Erythroblast (primary cell): ENCODE results near the gene TMEM35B.
A peak's percentile ranks its signal among the peaks of the same experiment; 100 is the strongest.
"Not testable (repeated sequence)": the region's sequence is repeated elsewhere in the genome, so short reads cannot be mapped to it uniquely, and the experiment has no call there.

ENCODE experiments used
- DNase-seq, 2 experiments: peaks; one replicate each; lab custom pipeline; 2025; lab: John Stamatoyannopoulos, UW
- GATA1 ChIP-seq: IDR thresholded peaks from 2 replicates; pipeline ENCODE4 v1.6.1; 2011; ENCODE audit warnings: low read depth, mild to moderate bottlenecking, control low read depth, low read length, moderate library complexity
- POLR2A ChIP-seq: IDR thresholded peaks from 2 replicates; pipeline ENCODE4 v1.6.1; 2011; ENCODE audit warnings: mild to moderate bottlenecking, low read length

Gene TMEM35B

GRCh38 chr1:34984793-34985608, at the start of gene TMEM35B:
Gene TMEM35B (minus strand): TSS chr1:34985347. CDS start chr1:34985305, 42 bp downstream.
- TF ChIP-seq GATA1 (no peak), POLR2A (peak; percentile 67)
- peak; percentile 65 to 67 for DNase-seq

- no peak for TF ChIP-seq GATA1
- no peak for TF ChIP-seq POLR2A
- no peak for DNase-seq
Observed at GRCh38 chr1:35033346-35033745, 48.2 kb upstream of the TMEM35B start.

- TF ChIP-seq POLR2A, result no peak
- TF ChIP-seq GATA1, result no peak
- DNase-seq, result no peak
Observed at GRCh38 chr1:35032384-35032739, 47.2 kb upstream of the TMEM35B start.

GRCh38 chr1:35030756-35031446, 45.8 kb upstream of the TMEM35B start:
- TF ChIP-seq GATA1 (no peak), POLR2A (no peak)
- DNase-seq, result peak; percentile 79

DNA sequence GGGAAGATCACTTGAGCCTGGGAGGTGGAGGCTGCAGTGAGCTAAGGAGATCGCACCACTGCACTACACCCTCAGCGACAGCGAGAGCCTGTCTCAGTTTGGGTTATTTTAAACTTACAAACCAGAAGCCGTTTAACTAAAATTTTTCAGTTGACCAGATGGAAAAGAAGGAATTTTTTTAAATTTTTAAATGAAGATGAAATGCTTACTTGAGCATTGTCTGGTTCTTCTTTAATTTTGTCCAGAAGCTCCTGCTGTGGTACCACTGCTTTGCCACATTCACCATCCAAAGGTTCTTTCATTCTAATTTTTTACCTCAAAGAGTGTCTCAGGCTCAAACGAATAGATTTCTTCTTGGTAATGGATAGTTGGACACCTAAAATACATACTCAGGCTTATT, 45.2 kb upstream of the TMEM35B start:
- DNase-seq, result peak; percentile 32 to 49
- TF ChIP-seq GATA1 (no peak), POLR2A (no peak)

DNA sequence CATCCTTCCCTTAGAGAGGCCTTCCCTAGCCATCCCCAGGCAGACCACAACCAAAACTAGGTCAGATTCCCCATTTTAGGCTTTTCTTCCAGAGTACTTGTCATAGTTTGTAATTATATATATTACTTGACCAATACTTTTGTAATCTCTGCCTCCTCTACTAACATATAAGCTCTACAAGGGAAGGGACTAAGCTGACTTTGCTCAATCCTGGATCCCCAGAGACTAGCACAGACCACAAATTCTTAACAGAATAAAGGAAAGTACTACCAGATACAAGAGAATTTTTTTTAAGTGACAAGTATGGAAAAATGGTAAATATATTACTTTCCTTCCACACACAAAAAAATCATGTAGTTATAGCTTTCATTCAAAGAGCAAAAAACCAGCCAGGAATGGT, 44.6 kb upstream of the TMEM35B start:
- TF ChIP-seq POLR2A, result no peak
- TF ChIP-seq GATA1, result no peak
- no peak for DNase-seq

DNA sequence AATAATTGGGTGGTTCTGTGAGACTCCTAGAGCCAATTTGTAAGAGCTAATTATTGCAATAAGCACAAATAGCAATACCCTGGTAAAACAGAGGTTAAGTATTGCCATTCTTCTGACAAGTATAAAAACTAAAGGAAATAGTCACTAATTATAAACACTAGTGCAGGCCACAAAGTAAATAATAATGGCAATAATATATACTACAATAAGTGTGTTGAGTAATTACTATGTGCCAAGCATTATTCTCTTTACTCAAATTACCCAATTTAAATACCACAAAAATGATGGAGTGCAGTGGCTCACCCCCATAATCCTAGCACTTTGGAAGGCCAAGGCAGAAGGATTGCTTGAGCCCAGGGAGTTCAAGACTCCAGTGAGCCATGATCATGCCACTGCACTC, 31.3 kb upstream of the TMEM35B start:
- DNase-seq, result no peak
- TF ChIP-seq GATA1, result no peak
- no peak for TF ChIP-seq POLR2A

GRCh38 chr1:35014486-35014885, 29.3 kb upstream of the TMEM35B start:
- no peak for DNase-seq
- no peak for TF ChIP-seq POLR2A
- TF ChIP-seq GATA1, result no peak

- no peak for TF ChIP-seq GATA1
- no peak for TF ChIP-seq POLR2A
Observed at GRCh38 chr1:35005711-35006110, 20.6 kb upstream of the TMEM35B start.

GRCh38 chr1:35001743-35002142, 16.6 kb upstream of the TMEM35B start:
- TF ChIP-seq GATA1, result no peak
- no peak for TF ChIP-seq POLR2A
- DNase-seq, result no peak

More at GRCh38 chr1:35005711-35006110, 20.6 kb upstream of the TMEM35B start:
- no peak for DNase-seq

GRCh38 chr1:34994878-34995277, 9.7 kb upstream of the TMEM35B start:
- TF ChIP-seq POLR2A, result no peak
- no peak for TF ChIP-seq GATA1
- DNase-seq, result no peak

DNA sequence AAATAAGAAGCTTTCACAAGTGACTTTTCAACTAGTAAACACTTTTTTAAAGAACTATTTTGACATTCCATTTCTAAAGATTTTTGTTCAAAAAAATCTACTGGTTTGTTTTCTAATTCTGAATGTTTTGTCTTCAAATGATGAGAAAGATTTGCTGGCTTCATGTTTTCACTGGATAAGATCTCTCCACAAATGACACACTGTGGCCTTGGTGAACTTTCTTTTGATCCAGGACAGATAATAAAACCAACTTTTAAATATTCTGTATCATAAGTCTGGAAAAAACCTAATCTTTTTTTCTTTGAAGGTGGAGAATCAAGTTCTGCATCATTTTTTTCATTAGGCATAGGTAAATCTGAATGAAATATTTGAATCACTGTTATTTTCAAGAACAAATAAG, 3.4 kb upstream of the TMEM35B start:
- DNase-seq, result no peak
- TF ChIP-seq POLR2A (no peak), GATA1 (no peak)

DNA sequence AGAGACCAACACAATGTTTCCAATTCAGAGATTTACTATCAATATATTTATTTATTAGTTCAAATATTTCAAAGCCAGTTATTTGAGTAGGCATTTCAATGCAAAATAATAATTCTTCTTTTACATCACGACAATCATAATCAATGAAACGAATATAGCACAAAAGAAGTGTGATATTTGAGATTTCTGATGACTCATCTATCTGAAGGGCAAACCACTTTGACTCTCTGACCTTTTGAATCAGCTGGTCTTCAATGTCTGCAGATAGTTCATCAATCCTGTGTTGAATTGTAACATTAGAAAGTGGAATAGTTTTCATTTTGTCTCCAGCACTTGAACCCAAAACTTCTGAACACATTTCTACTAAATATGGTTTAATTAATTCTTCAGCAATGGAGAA, 3.0 kb upstream of the TMEM35B start:
- TF ChIP-seq POLR2A (no peak), GATA1 (no peak)
- DNase-seq, result no peak

- TF ChIP-seq GATA1 (no peak), POLR2A (no peak)
- no peak for DNase-seq
Observed at GRCh38 chr1:34987018-34987417, 1.9 kb upstream of the TMEM35B start.

DNA sequence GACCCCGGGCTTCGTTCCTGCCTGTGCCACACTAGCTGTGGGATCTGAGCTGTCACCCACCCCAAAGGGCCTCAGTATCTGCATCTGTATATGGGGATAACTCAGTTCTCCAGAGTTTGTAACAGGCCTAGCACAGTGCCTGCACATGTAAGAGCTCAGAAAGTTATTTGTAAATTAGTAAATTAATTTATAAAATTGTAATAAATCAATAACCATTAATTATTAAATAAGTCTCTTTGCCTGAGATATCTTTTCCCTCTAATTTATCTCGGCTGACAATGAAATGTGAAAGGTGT, 410 bp upstream of the TMEM35B start:
- DNase-seq, result not testable (repeated sequence)
